HG03045 (cell line): ENCODE measurements around the gene USP32.
"Not testable (repeated sequence)": the region's sequence is repeated elsewhere in the genome, so short reads cannot be mapped to it uniquely, and the experiment has no call there.

Source experiments
- ATAC-seq: cut with Tn5 transposase; IDR thresholded peaks from one replicate; pipeline ENCODE4 v1.9.1; 2021; ENCODE audit warnings: mild to moderate bottlenecking, moderate library complexity; ENCODE audit not compliant: unreplicated experiment

The USP32 gene, protein sequence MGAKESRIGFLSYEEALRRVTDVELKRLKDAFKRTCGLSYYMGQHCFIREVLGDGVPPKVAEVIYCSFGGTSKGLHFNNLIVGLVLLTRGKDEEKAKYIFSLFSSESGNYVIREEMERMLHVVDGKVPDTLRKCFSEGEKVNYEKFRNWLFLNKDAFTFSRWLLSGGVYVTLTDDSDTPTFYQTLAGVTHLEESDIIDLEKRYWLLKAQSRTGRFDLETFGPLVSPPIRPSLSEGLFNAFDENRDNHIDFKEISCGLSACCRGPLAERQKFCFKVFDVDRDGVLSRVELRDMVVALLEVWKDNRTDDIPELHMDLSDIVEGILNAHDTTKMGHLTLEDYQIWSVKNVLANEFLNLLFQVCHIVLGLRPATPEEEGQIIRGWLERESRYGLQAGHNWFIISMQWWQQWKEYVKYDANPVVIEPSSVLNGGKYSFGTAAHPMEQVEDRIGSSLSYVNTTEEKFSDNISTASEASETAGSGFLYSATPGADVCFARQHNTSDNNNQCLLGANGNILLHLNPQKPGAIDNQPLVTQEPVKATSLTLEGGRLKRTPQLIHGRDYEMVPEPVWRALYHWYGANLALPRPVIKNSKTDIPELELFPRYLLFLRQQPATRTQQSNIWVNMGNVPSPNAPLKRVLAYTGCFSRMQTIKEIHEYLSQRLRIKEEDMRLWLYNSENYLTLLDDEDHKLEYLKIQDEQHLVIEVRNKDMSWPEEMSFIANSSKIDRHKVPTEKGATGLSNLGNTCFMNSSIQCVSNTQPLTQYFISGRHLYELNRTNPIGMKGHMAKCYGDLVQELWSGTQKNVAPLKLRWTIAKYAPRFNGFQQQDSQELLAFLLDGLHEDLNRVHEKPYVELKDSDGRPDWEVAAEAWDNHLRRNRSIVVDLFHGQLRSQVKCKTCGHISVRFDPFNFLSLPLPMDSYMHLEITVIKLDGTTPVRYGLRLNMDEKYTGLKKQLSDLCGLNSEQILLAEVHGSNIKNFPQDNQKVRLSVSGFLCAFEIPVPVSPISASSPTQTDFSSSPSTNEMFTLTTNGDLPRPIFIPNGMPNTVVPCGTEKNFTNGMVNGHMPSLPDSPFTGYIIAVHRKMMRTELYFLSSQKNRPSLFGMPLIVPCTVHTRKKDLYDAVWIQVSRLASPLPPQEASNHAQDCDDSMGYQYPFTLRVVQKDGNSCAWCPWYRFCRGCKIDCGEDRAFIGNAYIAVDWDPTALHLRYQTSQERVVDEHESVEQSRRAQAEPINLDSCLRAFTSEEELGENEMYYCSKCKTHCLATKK (N-terminal part only)

GRCh38 chr17:60392042-60392844 is at the start of gene USP32:
USP32 (minus strand) TSS chr17:60392133; CDS start chr17:60391939, 194 bp downstream.
- peak; percentile 89 for ATAC-seq

DNA sequence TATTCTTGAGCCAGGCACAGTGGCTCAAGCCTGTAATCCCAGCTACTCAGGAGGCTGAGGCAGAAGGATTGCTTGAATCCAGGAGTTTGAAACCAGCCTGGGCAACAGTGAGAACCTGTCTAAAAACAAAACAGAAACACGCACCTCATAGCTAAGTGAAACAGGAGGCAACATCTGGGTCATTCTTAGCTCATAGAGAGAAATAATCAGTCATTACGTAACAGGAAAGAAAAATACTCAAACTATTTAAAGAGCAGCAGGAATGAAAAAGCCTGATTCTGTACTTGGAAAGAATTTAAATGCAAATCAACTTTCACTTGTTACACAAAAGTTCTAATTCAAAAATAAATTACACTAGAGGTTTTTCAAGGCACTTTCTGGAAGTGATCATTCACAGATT is 47.6 kb upstream of the USP32 start:
- ATAC-seq = no peak

GRCh38 chr17:60436676-60437075 is 44.7 kb upstream of the USP32 start:
- ATAC-seq = no peak

GRCh38 chr17:60435244-60436167 is 43.6 kb upstream of the USP32 start:
- no peak for ATAC-seq

- ATAC-seq = not testable (repeated sequence)
These were observed 41.4 kb upstream of the USP32 start for GRCh38 chr17:60433021-60433997.

DNA sequence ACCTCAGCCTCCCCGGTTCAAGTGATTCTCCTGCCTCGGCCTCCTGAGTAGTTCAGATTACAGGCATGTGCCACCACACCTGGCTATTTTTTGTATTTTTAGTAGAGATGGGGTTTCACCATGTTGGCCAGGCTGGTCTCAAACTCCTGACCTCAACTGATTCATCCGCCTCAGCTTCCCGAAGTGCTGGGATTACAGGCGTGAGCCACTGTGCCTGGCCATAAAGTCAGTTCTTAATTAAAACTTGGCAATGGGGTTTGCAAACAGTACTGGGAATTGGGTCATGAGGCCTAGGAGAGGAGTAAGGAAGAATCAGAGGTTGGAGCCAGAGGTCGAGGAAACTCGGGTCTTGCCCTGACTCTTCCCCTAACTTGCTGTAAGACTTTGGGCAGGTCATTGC is 38.6 kb upstream of the USP32 start:
- not testable (repeated sequence) for ATAC-seq

GRCh38 chr17:60428491-60428890 is 36.6 kb upstream of the USP32 start:
- not testable (repeated sequence) for ATAC-seq

- ATAC-seq = no peak
These were observed 34.7 kb upstream of the USP32 start for GRCh38 chr17:60426596-60426995.

DNA sequence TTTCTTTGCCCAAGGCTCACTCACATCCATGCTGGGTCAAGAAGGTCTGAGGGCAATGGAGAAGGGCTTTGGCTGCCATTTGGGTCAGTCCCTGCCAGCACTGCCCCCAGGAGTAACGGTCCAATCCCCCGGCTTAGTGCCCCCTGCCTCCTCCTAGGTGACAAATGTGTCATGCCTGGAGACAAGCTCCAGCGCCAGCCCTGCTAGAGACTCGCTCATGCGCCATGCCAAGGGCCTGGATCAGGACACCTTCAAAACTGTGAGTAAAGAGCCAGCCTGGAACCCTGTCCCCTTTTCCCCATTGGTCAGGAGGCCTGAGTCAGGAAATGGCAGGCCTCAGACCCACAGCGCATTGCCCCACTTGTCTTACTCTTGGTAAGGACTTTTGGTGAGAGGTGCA is 33.7 kb upstream of the USP32 start:
- no peak for ATAC-seq

GRCh38 chr17:60423865-60424264 is 31.9 kb upstream of the USP32 start:
- no peak for ATAC-seq

DNA sequence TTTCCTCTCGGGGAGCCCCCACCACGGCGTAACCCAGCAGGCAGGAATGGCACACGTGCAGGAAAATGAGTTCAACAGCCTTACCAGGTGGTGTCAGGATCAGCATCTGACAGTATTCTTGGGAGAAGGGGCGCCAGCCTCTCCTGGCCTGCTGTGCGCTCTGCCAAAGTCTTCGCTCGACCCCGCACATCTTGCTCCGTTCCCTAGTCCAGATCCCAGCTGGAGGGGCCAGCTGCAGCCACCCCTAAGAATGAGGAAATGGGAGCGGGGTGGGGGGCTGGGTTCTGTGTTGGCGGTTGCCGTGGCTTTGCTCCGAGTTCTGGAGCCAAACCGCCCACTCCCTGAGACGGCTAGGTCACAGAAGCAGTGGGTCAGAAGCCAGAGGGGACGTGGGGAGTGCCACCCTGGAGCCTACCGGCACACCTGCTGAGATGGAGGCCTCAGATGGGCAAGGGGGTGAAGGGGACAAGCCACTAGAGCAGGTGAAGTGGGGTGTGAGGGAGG is 30.3 kb upstream of the USP32 start, which contains the start of gene CHCT1:
TSS of gene CHCT1 (plus strand) at position 328 of the 504 bp plus-strand sequence. CDS start at position 432, 104 bp downstream.
- no peak for ATAC-seq

- ATAC-seq = peak; percentile 86
These were observed 29.6 kb upstream of the USP32 start for GRCh38 chr17:60421273-60422161.

GRCh38 chr17:60419875-60420274 is 27.9 kb upstream of the USP32 start:
- ATAC-seq = not testable (repeated sequence)

DNA sequence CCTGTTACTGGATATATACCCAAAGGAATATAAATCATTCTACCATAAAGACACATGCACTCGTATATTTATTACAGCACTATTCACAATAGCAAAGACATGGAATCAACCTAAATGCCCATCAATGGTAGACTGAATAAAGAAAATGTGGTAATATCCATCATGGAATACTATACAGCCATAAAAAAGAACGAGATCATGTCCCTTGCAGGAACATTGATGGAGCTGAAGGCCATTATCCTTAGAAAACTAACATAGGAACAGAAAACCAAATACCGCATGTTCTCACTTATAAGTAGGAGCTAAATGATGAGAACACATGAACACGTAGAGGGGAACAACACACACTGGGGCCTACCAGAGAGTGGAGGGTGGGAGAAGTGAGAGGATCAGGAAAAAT is 27.1 kb upstream of the USP32 start:
- ATAC-seq = not testable (repeated sequence)

GRCh38 chr17:60416368-60416925 is 24.5 kb upstream of the USP32 start:
- ATAC-seq = no peak

GRCh38 chr17:60415146-60415545 is 23.2 kb upstream of the USP32 start:
- ATAC-seq = no peak
